GM21825 (cell line): ENCODE results near the gene TPPP.

ENCODE experiments used
- ATAC-seq: cut with Tn5 transposase; IDR thresholded peaks from one replicate; pipeline ENCODE4 v1.9.1; 2021; ENCODE audit warnings: mild to moderate bottlenecking, moderate library complexity; ENCODE audit not compliant: unreplicated experiment

The TPPP gene

DNA sequence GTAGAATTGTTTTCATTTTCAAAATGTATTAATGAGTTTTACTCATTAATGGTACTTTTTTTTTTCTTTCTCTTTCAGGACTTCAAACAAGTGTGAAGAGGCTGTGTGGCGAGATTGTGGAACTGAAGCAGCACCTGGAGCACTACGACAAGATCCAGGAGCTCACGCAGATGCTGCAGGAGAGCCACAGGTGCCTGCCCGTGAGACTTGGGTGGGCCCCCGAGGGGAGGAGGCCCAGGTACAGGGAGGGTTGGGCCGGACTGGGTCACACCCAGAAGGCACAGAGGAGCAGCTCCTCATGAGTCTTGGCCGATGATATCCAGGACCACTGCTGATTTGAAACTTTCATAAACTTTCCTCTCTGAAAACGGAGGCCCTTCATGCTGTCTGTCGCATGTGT is 45.4 kb downstream of the TPPP start:
- ATAC-seq: no peak

DNA sequence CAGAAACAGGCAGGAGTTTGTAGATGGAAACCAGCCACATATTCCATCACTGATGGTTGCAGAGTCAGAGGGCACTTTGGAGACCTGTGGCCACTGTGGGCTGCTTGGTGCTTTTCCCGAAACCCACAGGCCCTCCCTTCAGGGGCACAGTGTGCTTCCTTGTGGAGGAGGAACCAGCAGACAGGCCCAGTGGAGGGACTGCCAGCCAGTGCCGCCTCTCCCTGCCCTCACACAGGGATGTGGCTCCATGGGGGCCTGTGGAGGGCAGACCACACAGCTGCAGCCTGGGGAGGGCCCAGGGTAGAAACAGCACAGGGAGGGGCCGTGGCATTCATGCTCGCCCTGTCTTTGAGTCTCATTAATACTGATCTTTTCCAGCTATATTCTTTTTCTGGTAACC is 45.8 kb downstream of the TPPP start:
- no peak for ATAC-seq

DNA sequence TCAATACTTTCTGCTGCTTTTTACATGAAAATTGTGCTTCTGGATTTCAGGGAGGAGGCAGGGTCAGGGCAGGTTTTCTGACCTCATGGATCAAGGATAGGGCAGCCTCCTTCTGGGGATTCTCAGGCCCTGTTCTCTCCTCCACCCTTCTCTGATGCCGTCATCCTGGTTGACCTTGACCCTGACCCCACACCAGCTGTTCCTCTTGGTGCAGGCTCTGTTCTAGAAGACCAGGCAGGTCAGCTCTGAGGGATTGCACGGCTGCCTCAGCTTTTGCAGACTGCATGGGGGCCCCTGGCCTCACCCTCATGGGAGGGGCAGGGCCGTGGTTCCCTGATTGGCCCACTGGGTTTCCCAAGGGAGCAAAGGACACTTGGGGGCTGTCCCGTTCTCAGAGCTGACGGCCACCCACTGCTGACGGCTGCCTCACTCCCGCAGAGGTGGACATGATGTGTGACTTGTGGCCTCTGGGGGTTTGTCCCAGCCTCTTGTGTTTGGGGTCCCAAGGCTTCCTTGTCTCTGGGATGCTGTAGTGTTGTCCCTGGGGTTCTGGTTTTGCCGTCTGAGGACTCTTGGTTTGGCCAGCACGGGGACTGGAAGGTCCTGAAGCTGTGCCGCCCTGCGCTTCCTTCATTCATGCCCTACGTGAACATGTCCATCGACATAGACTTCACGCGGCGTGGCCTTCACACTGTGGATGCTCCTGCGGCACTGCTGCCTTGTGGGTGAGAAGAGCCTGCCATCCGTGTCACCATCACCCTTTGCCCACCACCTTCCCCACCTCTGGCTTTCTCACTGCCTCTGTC is 46.6 kb downstream of the TPPP start:
- no peak for ATAC-seq

- ATAC-seq: no peak
Measured at GRCh38 chr5:645421-645820, 47.7 kb downstream of the TPPP start.

DNA sequence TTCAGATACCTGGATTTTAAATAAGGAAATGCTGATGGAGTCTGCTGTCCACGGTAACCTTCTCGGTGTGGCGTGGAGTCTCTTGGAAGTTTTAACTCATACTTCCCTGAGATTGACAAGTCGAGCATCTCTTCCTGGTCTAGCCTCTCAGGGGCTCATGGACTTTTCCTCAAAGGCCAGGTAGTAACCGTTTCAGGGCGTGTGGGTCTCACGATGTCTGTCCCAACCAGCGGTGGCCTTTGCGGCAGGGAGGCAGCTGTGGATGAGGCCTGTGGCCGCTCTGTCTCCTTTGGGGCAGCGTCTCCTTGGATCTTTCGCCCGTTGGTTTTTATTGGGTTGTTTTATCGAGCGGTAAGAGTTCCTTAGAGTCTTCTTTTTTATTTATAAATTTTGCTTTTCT is 48.2 kb downstream of the TPPP start:
- ATAC-seq: no peak

- no peak for ATAC-seq
Measured at GRCh38 chr5:644509-644908, 48.6 kb downstream of the TPPP start.

GRCh38 chr5:643811-644271 is 49.3 kb downstream of the TPPP start:
- peak; percentile 52 for ATAC-seq

DNA sequence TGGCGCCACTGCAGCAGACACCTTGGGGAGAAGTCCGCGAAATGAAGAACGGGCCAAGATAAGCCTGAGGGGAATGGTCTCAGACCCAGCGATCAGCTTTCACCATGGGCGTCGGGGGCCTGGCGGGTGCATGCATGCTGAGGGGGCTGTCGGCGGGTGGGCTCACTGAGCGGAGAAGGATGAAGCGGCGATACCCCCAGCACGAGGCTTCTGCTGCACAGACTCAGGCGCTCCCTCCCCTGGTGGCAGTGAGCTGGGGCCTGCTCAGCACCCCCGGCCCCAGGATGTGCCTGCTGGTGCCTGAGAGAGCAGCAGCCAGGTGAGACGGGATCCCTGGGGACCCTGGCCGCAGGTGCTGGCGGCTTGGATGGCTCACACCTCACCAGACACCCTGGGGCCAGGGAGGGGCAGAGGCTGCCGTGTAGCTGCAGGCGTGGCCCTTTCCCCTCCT is 49.8 kb downstream of the TPPP start:
- peak; percentile 41 for ATAC-seq

- ATAC-seq: no peak
Measured at GRCh38 chr5:642481-642880, 50.7 kb downstream of the TPPP start.

GRCh38 chr5:641331-641765 is 51.8 kb downstream of the TPPP start:
- ATAC-seq: no peak

GRCh38 chr5:640461-641330 is 52.5 kb downstream of the TPPP start:
- no peak for ATAC-seq

DNA sequence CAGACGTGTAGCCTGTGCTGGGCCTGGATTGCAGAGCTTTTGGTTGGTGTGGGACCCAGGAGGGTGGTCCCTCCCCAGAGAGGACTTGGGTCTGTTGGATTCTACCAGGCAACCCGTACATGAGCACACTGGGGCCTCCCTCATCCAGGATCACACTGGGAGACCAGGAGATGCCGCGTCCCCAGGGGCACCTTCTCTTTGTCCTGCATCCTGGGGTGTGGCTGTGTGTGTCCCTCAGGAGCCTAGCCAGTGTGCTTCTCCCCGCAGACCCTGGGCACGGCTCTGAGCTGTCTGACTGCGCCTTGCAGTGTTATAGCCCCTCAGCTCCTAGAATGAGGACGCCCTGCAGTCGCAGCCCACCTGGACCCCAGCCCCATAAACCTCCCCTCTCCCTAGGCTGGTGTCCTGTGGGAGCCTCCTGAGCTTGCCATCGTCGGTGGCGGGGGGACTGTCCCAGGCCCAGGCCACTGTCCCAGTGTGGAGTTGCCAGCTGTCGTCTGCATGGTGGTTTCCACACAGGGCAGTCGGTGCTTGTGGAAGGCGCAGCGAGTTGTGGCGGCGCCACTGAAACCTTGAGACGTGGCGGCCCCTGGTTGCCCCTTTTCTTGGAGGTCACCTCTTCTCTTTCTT is 53.5 kb downstream of the TPPP start:
- ATAC-seq: no peak

DNA sequence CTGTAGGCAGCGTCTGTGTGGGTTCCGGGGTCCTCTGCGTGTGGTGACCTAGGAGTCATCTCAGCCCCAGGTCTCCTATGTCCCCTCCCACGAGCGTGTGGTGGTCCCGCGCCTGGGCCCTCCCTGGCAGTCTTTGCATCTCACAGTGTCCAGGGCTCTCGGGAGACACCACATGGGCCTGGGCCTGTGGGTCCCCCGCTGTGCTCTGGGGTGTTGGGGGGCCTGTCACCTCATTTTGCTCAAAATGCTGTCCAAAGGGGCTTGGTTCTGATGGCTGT is 54.0 kb downstream of the TPPP start:
- ATAC-seq: no peak

DNA sequence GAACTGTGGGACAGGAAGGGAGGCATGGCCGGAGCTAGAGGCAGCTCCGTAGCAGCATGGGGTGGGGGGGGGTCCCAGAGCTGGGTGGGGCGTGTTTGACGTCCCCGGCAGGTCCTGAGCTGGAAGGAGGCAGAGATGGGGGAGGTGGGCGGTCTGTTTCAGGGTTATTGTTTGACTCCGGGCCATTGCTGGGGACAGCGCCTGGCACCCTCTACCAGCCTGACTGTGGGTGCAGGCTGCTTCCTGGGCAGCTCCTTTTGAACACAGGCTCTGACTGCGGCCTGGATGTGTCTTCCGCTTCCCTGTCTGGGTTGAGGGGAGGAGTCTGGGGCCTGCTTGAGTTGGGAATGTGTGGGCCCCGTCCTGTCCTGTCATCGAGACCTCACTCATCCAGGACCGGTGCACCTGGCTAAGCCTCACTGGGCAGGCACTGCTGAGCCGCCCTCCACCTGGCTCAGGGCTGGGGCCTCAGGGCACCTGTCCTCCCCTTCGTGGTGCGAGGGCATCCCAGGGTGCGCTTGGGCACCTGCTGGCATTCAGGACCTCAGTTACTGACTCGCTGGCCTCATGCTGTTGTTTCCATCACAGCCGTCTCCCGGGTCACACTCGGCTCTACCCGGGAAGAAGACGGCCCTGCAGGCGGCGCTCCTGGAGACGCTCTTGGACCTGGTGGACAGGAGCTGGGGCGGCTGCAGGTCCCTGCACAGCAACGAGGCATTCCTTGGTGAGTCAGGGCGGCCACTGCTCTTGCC is 54.5 kb downstream of the TPPP start:
- ATAC-seq: no peak

DNA sequence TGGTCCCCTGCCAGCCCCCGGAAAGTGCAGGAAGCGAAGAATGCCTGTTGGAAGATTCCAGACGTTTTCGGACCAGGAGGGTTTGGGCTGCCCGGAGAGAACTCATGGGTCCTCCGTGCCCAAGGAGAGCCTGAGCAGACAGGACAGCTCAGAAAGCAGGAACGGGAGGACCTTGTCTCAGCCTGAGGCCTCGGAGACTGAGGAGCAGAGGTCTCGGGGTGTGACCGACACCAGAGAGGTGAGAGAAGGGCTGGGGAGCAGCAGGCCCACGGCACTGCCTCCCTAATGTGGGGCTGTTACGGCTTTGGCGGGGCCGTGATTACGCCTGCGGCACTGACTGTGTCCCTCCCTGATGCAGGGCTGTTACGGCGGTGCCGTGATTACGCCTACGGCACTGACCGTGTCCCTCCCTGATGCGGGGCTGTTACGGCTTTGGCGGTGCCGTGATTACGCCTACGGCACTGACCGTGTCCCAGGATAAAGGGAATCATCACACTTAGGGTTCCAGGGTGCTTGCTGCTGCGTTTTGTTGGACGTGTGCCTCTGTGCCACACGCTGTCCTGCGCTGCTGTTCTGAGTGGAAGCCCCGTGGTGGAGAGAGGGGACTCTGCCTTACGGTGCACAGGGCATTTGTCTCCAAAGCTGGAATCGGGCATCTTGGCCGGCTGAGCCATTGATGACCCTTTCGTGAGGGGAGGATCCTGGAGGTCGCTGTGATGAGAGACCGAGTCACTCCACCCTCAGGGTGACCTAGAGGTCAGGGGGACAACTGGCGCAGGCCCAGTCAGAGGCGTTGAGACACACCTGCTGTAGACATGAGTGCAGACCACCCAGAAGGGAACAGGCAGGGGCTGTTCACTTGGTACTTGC is 55.3 kb downstream of the TPPP start:
- no peak for ATAC-seq

DNA sequence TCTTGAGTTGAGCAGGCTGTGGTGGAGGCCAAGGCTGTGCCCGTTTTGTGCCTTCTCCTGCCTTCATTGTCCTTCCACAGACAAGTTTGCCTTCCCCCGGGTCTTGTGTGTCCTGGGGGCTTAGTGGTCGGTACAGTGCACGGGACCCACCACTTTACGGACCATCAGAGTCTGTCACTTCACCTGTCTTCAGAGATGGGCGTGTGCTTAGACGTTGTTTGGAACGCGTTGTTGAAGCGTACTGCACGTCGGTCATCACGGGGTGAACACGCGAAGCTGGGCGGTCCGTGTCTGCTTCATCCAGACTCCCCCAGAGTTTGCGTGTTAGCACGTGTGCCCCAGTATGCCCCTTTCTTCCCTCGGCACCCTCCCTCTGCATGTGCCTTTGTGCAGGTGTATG is 56.2 kb downstream of the TPPP start:
- ATAC-seq: no peak

DNA sequence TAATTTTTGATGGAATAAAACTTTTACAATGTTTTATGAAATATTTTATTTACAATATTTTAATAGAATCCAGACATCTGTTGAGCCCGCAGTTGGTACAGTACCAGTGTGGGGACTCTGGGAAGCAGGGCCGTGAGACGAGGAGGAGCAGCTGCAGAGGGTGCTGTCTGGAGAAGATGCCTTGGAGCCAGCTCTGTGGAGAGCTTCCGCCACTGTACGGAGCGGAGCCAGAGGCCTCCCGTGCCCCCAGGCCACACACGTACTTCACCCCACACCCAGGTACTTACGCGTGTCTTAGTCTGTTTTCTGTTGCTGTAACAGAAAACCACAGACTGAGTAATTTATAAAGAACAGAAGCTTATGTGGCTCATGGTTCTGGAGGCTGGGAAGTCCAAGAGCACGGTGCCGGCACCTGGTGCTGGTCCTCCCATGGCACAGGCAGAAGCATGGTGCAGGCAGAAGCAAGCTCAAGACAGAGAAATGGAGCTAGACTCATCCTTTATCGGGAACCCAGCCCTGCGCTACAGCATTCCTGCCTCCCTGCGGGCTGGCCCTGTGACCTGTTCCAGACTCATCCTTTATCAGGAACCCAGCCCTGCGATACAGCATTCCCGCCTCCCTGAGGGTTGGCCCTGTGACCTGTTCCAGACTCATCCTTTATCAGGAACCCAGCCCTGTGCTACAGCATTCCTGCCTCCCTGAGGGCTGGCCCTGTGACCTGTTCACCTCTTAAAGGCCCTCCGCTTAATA is 57.7 kb downstream of the TPPP start:
- ATAC-seq: no peak

DNA sequence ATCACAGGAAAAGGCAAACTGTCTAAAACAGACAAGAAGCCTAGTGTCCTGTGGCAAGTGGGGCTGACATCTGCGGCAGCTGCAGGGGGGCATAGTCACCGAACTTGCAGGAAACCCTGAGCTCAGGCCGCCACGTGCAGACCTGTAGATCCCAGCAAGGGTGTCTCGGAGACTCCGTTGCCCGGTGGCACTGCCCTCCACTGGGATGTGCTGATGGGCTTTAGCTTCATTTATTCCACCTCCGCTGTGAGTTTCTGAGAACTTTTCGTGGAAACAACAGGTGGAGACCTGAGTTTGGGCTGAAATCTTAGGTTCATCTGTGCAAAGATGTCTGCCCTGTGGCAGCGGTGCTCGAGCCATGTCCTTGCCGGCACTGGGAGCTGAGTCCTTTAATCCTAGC is 59.0 kb downstream of the TPPP start:
- ATAC-seq: no peak

DNA sequence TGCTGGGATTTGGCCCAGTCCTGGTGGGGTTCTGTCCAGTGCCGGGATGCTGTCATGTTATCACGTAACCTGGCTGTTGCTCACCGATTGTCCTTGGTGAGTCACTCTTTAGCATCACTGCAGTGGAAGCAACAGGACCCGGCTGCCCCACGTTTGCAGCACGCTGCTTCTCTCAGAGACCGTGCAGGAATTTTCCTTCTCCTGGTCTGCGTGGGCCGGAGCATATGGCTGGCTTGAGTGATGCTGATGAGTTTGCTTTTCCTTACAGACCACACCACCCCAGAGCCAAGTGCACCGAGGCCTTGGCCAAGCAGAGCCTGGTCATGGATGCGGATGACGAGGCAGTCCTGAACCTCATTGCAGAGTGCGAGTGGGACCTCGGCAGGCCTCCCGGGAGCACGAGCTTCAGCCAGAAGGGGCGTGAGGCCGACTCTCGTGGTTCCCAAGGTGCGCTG is 59.6 kb downstream of the TPPP start:
- no peak for ATAC-seq
